Cardiac muscle cell (in vitro differentiated cells and primary cell): ENCODE measurements around the gene ADCY5. TPM values are rescaled to one million over a fixed set of nuclear protein-coding genes. Genes with fewer than 3 reads are reported as not detected.

ENCODE experiments used
- DNase-seq, 2 donors: peaks; one replicate each; pipeline versions ENCODE4 v3.0.0 to v3.0.0-alpha.2; 2010 to 2017; ENCODE audit warnings: low read depth in 1 of 2, low spot score in 1 of 2
- H3K27ac ChIP-seq: fragments of 200-600 bp; sonication (generic); 2 replicates; pipeline ENCODE4 v1.5.1; 2016
- H3K27me3 ChIP-seq: fragments of 200-600 bp; sonication (generic); 2 replicates; pipeline ENCODE4 v1.6.0; 2016; ENCODE audit warnings: control low read depth
- H3K36me3 ChIP-seq: fragments of 200-600 bp; sonication (generic); 2 replicates; pipeline ENCODE4 v1.5.1; 2016; ENCODE audit warnings: control low read depth
- H3K4me1 ChIP-seq: fragments of 200-600 bp; sonication (generic); 2 replicates; pipeline ENCODE4 v1.8.1; 2017; ENCODE audit warnings: low read depth, mild to moderate bottlenecking, mixed run types
- H3K4me3 ChIP-seq: fragments of 200-600 bp; sonication (generic); 2 replicates; pipeline ENCODE4 v1.5.1; 2016; ENCODE audit warnings: mild to moderate bottlenecking
- H3K9me3 ChIP-seq: fragments of 200-600 bp; sonication (generic); 2 replicates; pipeline ENCODE4 v1.5.1; 2017; ENCODE audit warnings: low read depth, mild to moderate bottlenecking, control low read depth
- polyA plus RNA-seq: library from polyadenylated mRNA; unstranded; fragments of >200 nt; fragmentation: Nextera tagmentation; extraction: Ambion mirVana; gene quantifications from 2 replicates; pipeline ENCODE4 v1.2.1, GENCODE V29; 2016
- total RNA-seq: library from RNA; depleted of rRNA; stranded (reverse); fragments of >200 nt; gene quantifications from 2 replicates; pipeline ENCODE4 v1.2.3, GENCODE V29; 2016
- TF ChIP-seq, protein P1 (sequence below): IDR thresholded peaks from 2 replicates; pipeline ENCODE4 v1.5.1; 2012; ENCODE audit warnings: low read depth, mild to moderate bottlenecking, low read length

The ADCY5 gene
- total and polyA plus RNA-seq, 2 experiments from 2014 or later: 38.4 to 93.7 TPM

DNA sequence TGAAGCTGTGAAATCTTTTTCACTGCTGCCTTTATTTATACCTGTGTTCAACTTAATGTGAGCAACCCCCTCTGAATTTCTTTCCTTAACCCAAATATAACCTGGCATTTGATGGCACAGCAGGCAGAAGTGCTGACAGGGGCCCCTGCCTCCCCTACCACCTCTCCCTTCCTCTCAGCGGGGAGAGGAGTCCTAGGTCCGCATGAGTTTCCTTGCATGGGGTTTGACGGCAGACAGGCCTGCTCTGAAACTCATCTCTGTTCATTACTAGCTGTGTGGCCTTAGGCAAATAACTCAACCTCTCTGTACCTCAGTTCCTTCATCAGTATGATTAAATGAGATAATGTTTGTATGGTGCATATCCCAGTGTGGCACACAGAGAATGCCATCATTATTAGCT lies 167.5 kb downstream of the ADCY5 start:
- peaks cover 12% of the 10 kb centered on the region for H3K36me3 ChIP-seq
- H3K27ac ChIP-seq: no peak overlapping the region
- no peak overlapping the region for H3K4me3 ChIP-seq
- no peaks in the 10 kb centered on the region for H3K4me1 ChIP-seq
- no peak for DNase-seq
- no peaks in the 10 kb centered on the region for H3K27me3 ChIP-seq
- H3K9me3 ChIP-seq: no peaks in the 10 kb centered on the region
- TF ChIP-seq, protein P1, sequence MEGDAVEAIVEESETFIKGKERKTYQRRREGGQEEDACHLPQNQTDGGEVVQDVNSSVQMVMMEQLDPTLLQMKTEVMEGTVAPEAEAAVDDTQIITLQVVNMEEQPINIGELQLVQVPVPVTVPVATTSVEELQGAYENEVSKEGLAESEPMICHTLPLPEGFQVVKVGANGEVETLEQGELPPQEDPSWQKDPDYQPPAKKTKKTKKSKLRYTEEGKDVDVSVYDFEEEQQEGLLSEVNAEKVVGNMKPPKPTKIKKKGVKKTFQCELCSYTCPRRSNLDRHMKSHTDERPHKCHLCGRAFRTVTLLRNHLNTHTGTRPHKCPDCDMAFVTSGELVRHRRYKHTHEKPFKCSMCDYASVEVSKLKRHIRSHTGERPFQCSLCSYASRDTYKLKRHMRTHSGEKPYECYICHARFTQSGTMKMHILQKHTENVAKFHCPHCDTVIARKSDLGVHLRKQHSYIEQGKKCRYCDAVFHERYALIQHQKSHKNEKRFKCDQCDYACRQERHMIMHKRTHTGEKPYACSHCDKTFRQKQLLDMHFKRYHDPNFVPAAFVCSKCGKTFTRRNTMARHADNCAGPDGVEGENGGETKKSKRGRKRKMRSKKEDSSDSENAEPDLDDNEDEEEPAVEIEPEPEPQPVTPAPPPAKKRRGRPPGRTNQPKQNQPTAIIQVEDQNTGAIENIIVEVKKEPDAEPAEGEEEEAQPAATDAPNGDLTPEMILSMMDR: no peak

DNA sequence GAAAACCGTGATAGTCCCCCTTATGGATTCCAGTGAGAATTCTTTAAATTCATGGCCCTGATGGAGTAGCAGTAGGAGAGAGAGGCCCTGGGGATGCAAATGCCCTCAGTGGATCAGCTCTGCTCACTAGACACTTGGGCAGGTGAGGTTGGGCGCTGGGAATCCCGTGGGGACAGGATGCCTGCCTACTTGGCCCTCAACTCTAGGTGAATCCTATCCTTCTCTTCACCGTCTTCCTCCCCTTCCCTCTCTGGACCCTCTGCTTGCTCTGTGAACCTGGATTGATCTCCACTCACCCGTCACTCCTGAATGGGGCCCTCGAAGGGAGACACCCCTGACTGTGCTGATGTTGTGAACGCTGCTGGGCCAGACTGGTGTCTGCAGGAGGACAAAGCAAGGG lies 169.8 kb downstream of the ADCY5 start:
- H3K9me3 ChIP-seq: no peaks in the 10 kb centered on the region
- H3K36me3 ChIP-seq: no peaks in the 10 kb centered on the region
- H3K4me3 ChIP-seq: no peak overlapping the region
- no peaks in the 10 kb centered on the region for H3K4me1 ChIP-seq
- H3K27ac ChIP-seq: no peak overlapping the region
- no peaks in the 10 kb centered on the region for H3K27me3 ChIP-seq
- no peak for DNase-seq
- TF ChIP-seq, protein P1: no peak

DNA sequence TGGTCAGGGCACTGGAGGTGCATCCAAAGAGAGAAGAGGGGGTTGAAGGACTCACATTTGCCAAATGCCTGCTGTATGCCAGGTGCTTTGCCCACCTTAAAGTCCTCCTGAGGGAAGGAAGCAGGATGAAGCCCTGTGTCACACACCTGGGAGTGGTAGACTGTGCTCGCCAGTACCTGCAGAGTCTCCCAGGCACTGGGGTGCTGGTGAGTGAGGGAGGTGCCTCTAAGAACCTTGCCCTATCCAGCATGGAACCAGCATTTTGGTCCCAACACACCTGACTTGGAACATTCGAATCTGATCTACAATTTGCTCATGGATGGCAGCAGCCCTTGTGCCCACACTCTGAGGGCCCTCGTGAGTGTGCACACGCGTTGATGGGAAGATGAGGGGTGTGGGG lies 170.4 kb downstream of the ADCY5 start:
- Histone ChIP-seq H3K4me1 (no peaks in the 10 kb centered on the region), H3K9me3 (no peaks in the 10 kb centered on the region), H3K27ac (no peak overlapping the region), H3K4me3 (no peak overlapping the region), H3K36me3 (no peaks in the 10 kb centered on the region), H3K27me3 (no peaks in the 10 kb centered on the region)
- DNase-seq: no peak
- TF ChIP-seq, protein P1: no peak

DNA sequence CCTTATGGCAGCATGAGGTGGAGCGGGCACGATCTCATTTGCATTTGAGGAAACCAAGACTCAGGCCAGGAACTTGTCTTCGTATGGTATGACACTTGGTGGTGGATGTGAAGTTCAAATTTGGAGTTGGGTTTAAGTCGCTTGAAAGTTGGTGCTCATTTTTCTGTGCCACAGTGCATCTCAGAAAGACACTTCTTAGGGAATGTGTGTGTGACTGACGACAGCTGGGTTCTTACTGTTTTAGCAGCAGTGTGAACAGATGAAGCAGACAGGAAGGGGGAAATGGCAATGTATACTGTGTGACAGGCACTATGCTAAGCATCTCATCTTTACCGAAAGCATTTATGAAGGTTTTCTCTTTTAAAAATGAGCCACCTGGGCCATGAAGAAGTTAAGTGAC lies 171.8 kb downstream of the ADCY5 start:
- TF ChIP-seq, protein P1: no peak
- no peaks in the 10 kb centered on the region for H3K36me3 ChIP-seq
- no peaks in the 10 kb centered on the region for H3K4me1 ChIP-seq

DNA sequence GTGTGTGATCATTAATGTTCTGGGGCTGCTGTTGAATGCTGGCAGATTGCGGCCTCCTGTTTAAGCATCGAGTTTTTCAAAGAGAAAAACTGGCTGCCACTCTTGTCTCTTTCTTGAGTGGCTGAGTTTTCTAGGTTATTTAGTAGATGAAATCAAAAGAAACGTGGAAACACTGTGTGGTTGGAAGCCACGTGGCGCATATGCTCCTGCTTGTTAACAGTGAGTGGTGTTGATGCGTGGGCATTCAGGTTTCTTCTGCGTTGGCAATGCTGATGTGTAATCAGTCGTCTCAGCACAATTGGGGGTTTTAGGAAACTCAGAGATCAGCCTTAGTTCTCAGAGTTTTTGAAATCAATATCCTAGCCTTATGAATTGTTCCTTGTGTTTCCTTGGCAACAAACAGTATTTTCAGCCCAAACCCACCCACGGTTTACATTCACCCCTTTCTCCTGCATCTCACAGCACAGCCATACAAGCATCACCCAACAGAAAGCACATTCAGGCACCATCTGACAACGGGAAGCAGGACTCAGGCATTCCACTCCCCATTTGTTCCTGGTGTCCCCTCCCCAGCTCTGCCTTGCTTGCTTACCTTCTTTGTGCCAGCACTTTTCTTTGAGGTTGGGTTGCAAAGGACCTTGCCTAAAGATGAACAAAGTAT lies 172.4 kb downstream of the ADCY5 start:
- TF ChIP-seq, protein P1: no peak
- Histone ChIP-seq H3K4me3 (no peak overlapping the region), H3K4me1 (no peaks in the 10 kb centered on the region), H3K9me3 (no peaks in the 10 kb centered on the region), H3K27me3 (no peaks in the 10 kb centered on the region), H3K27ac (no peak overlapping the region), H3K36me3 (no peaks in the 10 kb centered on the region)
- no peak for DNase-seq

More for the DNA sequence above, 171.8 kb downstream of the ADCY5 start:
- H3K9me3 ChIP-seq: no peaks in the 10 kb centered on the region
- H3K27ac ChIP-seq: no peak overlapping the region
- no peak for DNase-seq
- H3K27me3 ChIP-seq: no peaks in the 10 kb centered on the region
- H3K4me3 ChIP-seq: no peak overlapping the region

DNA sequence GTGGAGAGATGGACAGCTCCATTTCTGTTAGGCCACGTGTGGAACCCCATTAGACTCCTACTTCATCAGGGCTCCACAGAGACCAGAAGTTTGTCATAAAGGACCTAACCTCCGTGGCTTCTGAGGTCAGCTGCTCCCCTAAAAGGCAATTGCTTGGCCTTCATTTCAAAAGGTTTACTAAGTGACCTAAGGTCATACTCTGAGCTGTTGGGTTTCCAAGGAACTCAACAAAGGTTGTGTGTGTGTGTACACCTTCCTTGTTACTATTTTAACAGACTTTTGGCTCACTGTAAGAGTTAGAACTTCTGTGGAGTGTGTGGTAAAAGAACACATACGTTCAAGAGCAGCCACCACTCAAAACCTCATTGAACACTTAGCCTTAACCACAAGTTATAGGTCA lies 173.2 kb downstream of the ADCY5 start:
- no peaks in the 10 kb centered on the region for H3K27me3 ChIP-seq
- H3K4me1 ChIP-seq: no peaks in the 10 kb centered on the region
- TF ChIP-seq, protein P1: no peak
- H3K27ac ChIP-seq: no peak overlapping the region
- H3K4me3 ChIP-seq: no peak overlapping the region
- no peak for DNase-seq
- no peaks in the 10 kb centered on the region for H3K36me3 ChIP-seq
- H3K9me3 ChIP-seq: no peaks in the 10 kb centered on the region
